Smooth muscle cell (in vitro differentiated cells): ENCODE measurements around the gene IZUMO4. TPM values are rescaled to one million over a fixed set of nuclear protein-coding genes. Genes with fewer than 3 reads are reported as not detected.

Source experiments
- DNase-seq: peaks from one replicate; lab custom pipeline; 2025; ENCODE audit not compliant: unreplicated experiment; lab: John Stamatoyannopoulos, UW
- H2AFZ ChIP-seq: fragments of 200-600 bp; sonication (generic); 2 replicates; pipeline ENCODE4 v1.6.0; 2016; ENCODE audit warnings: antibody characterized with exemption, low read depth, mild to moderate bottlenecking
- H3F3A ChIP-seq: fragments of 200-600 bp; sonication (generic); 2 replicates; pipeline ENCODE4 v1.6.0; 2017; ENCODE audit warnings: antibody characterized with exemption, low read depth
- H3K27ac ChIP-seq: fragments of 200-600 bp; sonication (generic); 2 replicates; pipeline ENCODE4 v1.5.1; 2016; ENCODE audit warnings: low read depth, mild to moderate bottlenecking
- H3K27me3 ChIP-seq: fragments of 200-600 bp; sonication (generic); 2 replicates; pipeline ENCODE4 v1.6.1; 2016; ENCODE audit warnings: low read depth, mild to moderate bottlenecking
- H3K36me3 ChIP-seq: fragments of 200-600 bp; sonication (generic); 2 replicates; pipeline ENCODE4 v1.5.1; 2016; ENCODE audit warnings: low read depth
- H3K4me1 ChIP-seq: fragments of 200-600 bp; sonication (generic); 2 replicates; pipeline ENCODE4 v1.5.1; 2016; ENCODE audit warnings: low read depth
- H3K4me2 ChIP-seq: fragments of 200-600 bp; sonication (generic); 2 replicates; pipeline ENCODE4 v1.6.0; 2016; ENCODE audit warnings: mild to moderate bottlenecking
- H3K4me3 ChIP-seq: fragments of 200-600 bp; sonication (generic); 2 replicates; pipeline ENCODE4 v1.5.1; 2016; ENCODE audit warnings: mild to moderate bottlenecking
- H3K79me2 ChIP-seq: fragments of 200-600 bp; sonication (generic); 2 replicates; pipeline ENCODE4 v1.6.0; 2016; ENCODE audit warnings: low read depth, mild to moderate bottlenecking
- H3K9ac ChIP-seq: fragments of 200-600 bp; sonication (generic); 2 replicates; pipeline ENCODE4 v1.6.0; 2016; ENCODE audit warnings: low read depth
- H3K9me3 ChIP-seq: fragments of 200-600 bp; sonication (generic); replicated peaks from 2 replicates; pipeline ENCODE4 v1.5.1; 2016; ENCODE audit warnings: low read depth
- H4K20me1 ChIP-seq: fragments of 200-600 bp; sonication (generic); 2 replicates; pipeline ENCODE4 v1.6.0; 2016; ENCODE audit warnings: low read depth
- WGBS: methylation state at CpG from one replicate; pipeline ENCODE4 v1.1.7; 2016; ENCODE audit warnings: low lambda C conversion rate; 5-methylcytosine and 5-hydroxymethylcytosine counted together
- polyA plus RNA-seq: library from polyadenylated mRNA; unstranded; fragments of >200 nt; fragmentation: Nextera tagmentation; extraction: Ambion mirVana; gene quantifications from 2 replicates; pipeline ENCODE4 v1.2.1, GENCODE V29; 2016
- total RNA-seq: library from RNA; depleted of rRNA; stranded (reverse); fragments of >200 nt; gene quantifications from 2 replicates; pipeline ENCODE4 v1.2.3, GENCODE V29; 2014
- TF ChIP-seq, protein P1 (sequence below): fragments of 200-600 bp; sonication (generic); IDR thresholded peaks from 2 replicates; pipeline ENCODE4 v1.5.1; 2017; ENCODE audit warnings: borderline replicate concordance, mild to moderate bottlenecking, antibody characterized with exemption; ENCODE audit not compliant: insufficient read depth, poor library complexity, severe bottlenecking

IZUMO4 gene
- total and polyA plus RNA-seq, 2 experiments from 2014 or later: 0.48 to 1.6 TPM

DNA sequence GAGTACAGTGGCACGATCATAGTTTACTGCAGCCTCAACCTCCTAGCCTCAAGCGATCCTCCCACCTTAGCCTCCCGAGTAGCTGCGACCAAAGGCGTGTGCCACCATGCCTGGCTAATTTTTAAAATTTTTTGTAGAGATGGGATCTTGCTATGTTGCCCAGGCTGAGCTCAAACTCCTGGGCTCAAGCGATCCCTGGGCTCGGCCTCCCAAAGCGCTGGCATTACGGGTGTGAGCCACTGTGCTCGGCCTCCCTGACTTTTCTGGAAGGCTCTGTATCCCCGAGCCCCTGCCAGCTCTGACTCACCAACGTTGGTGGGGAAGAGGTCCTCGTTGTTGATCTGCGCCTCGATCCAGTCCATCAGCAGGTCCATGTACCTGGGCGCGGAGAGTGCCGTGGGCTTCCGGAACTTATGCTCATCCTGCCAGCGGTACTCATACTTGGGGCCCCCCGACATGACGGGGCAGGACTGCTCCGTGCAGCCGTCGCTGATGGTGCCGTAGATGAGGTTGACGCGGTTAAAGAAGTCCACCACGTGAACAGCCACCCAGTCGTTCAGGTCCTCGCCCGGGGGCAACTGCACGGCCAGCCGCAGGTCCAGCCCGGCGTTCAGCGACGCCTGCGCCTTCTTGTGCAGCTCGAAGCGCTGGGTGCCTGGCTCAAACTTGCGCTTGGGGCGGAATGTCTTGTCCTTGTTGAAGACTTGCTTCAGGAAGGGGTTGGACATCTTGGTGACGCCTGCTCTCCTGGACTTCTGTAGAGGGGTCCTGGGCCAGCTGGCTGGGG lies 18.7 kb upstream of the IZUMO4 start:
- 97% methylated on average over 44 of the region's 44 CpGs for WGBS
- H2AFZ ChIP-seq: no peak overlapping the region
- H3K27me3 ChIP-seq: no peaks in the 10 kb centered on the region
- no peak overlapping the region for H3K27ac ChIP-seq
- no peak overlapping the region for H3K4me2 ChIP-seq
- no peak overlapping the region for H3K4me3 ChIP-seq
- H3K36me3 ChIP-seq: no peaks in the 10 kb centered on the region
- DNase-seq: no peak
- no peaks in the 10 kb centered on the region for H3K9me3 ChIP-seq
- peaks cover 7% of the 10 kb centered on the region for H3K79me2 ChIP-seq
- TF ChIP-seq, protein P1, sequence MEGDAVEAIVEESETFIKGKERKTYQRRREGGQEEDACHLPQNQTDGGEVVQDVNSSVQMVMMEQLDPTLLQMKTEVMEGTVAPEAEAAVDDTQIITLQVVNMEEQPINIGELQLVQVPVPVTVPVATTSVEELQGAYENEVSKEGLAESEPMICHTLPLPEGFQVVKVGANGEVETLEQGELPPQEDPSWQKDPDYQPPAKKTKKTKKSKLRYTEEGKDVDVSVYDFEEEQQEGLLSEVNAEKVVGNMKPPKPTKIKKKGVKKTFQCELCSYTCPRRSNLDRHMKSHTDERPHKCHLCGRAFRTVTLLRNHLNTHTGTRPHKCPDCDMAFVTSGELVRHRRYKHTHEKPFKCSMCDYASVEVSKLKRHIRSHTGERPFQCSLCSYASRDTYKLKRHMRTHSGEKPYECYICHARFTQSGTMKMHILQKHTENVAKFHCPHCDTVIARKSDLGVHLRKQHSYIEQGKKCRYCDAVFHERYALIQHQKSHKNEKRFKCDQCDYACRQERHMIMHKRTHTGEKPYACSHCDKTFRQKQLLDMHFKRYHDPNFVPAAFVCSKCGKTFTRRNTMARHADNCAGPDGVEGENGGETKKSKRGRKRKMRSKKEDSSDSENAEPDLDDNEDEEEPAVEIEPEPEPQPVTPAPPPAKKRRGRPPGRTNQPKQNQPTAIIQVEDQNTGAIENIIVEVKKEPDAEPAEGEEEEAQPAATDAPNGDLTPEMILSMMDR: no peak
- peaks cover 25% of the 10 kb centered on the region for H4K20me1 ChIP-seq
- H3K9ac ChIP-seq: no peak overlapping the region
- H3K4me1 ChIP-seq: no peaks in the 10 kb centered on the region
- H3F3A ChIP-seq: no peaks in the 10 kb centered on the region

DNA sequence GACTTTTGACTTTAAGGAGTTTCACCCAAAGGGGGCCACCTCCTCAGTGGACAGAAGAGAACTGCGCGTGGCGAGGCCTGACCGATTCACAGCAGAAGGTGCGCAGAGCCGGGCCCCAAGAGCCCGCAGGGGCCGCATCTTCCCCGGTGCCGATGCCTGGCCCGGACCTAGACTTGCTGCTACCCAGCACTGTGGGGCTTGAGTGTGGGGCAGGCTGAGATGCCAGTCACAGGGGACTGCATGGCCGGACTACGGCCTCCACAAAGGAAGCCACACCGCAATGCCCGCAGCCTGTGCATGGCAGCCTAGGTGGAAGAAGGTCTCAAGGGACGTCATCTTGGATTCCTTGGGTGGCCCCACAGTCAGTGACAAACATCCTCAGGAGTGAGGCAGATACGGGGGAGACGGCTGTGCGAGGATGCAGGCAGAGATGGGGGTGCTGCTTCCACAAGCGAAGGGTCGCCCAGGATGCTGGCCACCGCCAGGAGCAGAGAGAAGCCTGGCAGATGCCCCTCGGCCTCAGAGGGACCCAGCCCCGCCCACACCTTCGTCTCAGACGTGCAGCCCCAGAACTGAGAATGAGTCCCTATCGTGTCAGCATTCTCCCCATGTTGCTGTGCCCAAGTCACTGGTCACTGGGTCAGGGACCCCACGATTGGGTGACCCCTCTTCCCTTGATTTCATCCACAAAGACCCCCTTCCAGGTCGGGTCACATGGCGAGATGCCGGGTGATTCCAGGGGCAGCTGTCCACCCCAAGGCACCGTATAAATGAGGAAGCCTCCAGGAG lies 17.4 kb upstream of the IZUMO4 start:
- H3K4me2 ChIP-seq: no peak overlapping the region
- no peaks in the 10 kb centered on the region for H3K4me1 ChIP-seq
- H3K27ac ChIP-seq: no peak overlapping the region
- peaks cover 7% of the 10 kb centered on the region for H3K79me2 ChIP-seq
- WGBS: 95% methylated on average over 32 of the region's 32 CpGs
- peaks cover 35% of the 10 kb centered on the region for H4K20me1 ChIP-seq
- TF ChIP-seq, protein P1: no peak
- no peak overlapping the region for H3K9ac ChIP-seq
- no peaks in the 10 kb centered on the region for H3K36me3 ChIP-seq
- no peak overlapping the region for H3K4me3 ChIP-seq
- H3K9me3 ChIP-seq: no peaks in the 10 kb centered on the region
- H3K27me3 ChIP-seq: no peaks in the 10 kb centered on the region
- H3F3A ChIP-seq: no peaks in the 10 kb centered on the region
- DNase-seq: no peak
- H2AFZ ChIP-seq: no peak overlapping the region

DNA sequence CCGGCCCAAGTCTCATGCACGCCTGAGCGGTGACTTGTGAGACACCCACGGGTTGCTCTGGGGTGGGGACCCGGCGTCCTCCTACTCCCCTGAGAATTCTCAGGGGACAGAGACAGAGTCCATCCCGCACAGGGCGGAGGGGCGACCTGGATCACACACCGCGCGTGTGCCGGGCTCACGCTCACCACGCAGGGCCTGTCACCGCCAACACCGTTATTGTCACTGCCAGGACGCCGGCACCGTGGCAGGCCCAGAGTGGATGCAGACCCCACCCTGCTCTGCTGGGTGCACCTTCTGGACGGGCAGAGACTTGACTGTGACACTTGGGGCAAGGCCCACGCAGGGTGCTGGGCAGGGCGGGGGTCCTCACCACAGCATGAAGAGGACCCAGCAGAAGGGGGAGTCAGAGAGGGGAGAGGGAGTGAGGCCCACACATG lies 16.8 kb upstream of the IZUMO4 start:
- no peak overlapping the region for H3K9ac ChIP-seq
- H3K36me3 ChIP-seq: no peaks in the 10 kb centered on the region
- H3K4me1 ChIP-seq: no peaks in the 10 kb centered on the region
- no peak for DNase-seq
- H3K27me3 ChIP-seq: no peaks in the 10 kb centered on the region
- 97% methylated on average over 23 of the region's 23 CpGs for WGBS
- H3K79me2 ChIP-seq: peaks cover 7% of the 10 kb centered on the region
- H3F3A ChIP-seq: no peaks in the 10 kb centered on the region
- H3K27ac ChIP-seq: no peak overlapping the region
- H3K4me2 ChIP-seq: no peak overlapping the region
- no peak overlapping the region for H3K4me3 ChIP-seq
- peaks cover 35% of the 10 kb centered on the region for H4K20me1 ChIP-seq
- no peak overlapping the region for H2AFZ ChIP-seq
- no peaks in the 10 kb centered on the region for H3K9me3 ChIP-seq
- TF ChIP-seq, protein P1: no peak
